Ovary (tissue), 9 donors: ENCODE measurements around the gene CEP104. TPM values are rescaled to one million over a fixed set of nuclear protein-coding genes. Genes with fewer than 3 reads are reported as not detected.

Experiments used
- DNase-seq, 5 donors: peaks; one replicate each; pipeline ENCODE4 v3.0.0-alpha.2; 2019 to 2020
- H3K27ac ChIP-seq, 2 donors: fragments of 200-600 bp; one replicate each; pipeline versions ENCODE4 v1.5.1 to v1.8.0; 2019 to 2022
- H3K27me3 ChIP-seq: fragments of 200-600 bp; one replicate; pipeline ENCODE4 v1.8.0; 2022
- H3K36me3 ChIP-seq: fragments of 200-600 bp; sonication (generic); one replicate; pipeline ENCODE4 v1.5.1; 2019
- H3K4me1 ChIP-seq: one replicate; pipeline ENCODE4 v1.8.1; 2013; ENCODE audit warnings: mild to moderate bottlenecking, moderate library complexity; ENCODE audit not compliant: insufficient read depth
- H3K4me3 ChIP-seq: fragments of 200-600 bp; sonication (generic); one replicate; pipeline ENCODE4 v1.5.1; 2017
- H3K9me3 ChIP-seq, 2 donors: fragments of 200-600 bp in 1 of 2; sonication (generic) in 1 of 2; one replicate each; pipeline versions ENCODE4 v1.5.1 to v1.8.1; 2013 to 2019; ENCODE audit warnings: mild to moderate bottlenecking in 1 of 2, moderate library complexity in 1 of 2
- EP300 ChIP-seq: sonication (generic); formaldehyde crosslinking; IDR thresholded peaks from one replicate; pipeline ENCODE4 v1.6.1; 2017; ENCODE audit warnings: antibody characterized with exemption
- POLR2A ChIP-seq: fragments of 450-650 bp; IDR thresholded peaks from one replicate; pipeline ENCODE4 v1.6.1; 2017; ENCODE audit warnings: antibody characterized with exemption, mild to moderate bottlenecking, moderate library complexity
- WGBS, 3 donors: extraction: QIAGEN DNeasy Blood & Tissue Kit in 1 of 3; methylation state at CpG; one replicate each; pipeline versions ENCODE4 v1.1.5 to v1.1.7; 2013 to 2017; 5-methylcytosine and 5-hydroxymethylcytosine counted together
- intact Hi-C, 4 donors: fragments of 100-400 bp; cut with DNase I; formaldehyde crosslinking; loops; one replicate each; pipeline versions ENCODE4 v1.11.0 to v1.15.1; 2022 to 2023
- polyA plus RNA-seq, 2 donors: library from polyadenylated mRNA; stranded (reverse); fragments of 200-250 nt in 1 of 2; fragments of 350-450 nt in 1 of 2; fragmentation: Illumina TruSeq in 1 of 2; extraction: RNeasy Lipid Tissue Mini Kit (QIAGEN cat#74804) in 1 of 2; gene quantifications; one replicate each; pipeline ENCODE4 v1.2.3, GENCODE V29; 2013 to 2014
- total RNA-seq, 7 donors: library from RNA; depleted of rRNA in 2 of 7; stranded (reverse); fragments of >200 nt in 2 of 7; fragmentation: NEBNext Ultra II Directional in 3 of 7; extraction: Animal tissue kit (Norgen Biotek cat#: 25700) in 3 of 7; gene quantifications; one replicate each; pipeline versions ENCODE4 v1.1.0 to v1.2.4, GENCODE V29; 2016 to 2023
- TF ChIP-seq, protein P1 (sequence below), 3 donors: fragments of 450-650 bp in 2 of 3; fragments of 200-600 bp in 1 of 3; IDR thresholded peaks; one replicate each; pipeline versions ENCODE4 v1.5.1 to v1.8.0; 2016 to 2022; ENCODE audit warnings: antibody characterized with exemption in 3 of 3, mild to moderate bottlenecking in 1 of 3
- donor health status: DM: no; HTN: no; CAD: no; lungs with moderate emphysema.
- donor health status: DM: no; HTN: no; CAD: no.
- donor health status: Bipolar disorder and iron deficiency.
- donor health status: DM: yes; HTN: yes; CAD: no.
- donor health status: DM: no; HTN: no; CAD: no.
- donor health status: DM: yes; HTN: yes; CAD: no.

Gene CEP104
- total and polyA plus RNA-seq, 9 donors, result 7.9 to 40.7 (median 37.6) TPM

- H3K4me1 ChIP-seq, result no peaks in the 10 kb centered on the region
- no peak overlapping the region for H3K4me3 ChIP-seq
- no peaks in the 10 kb centered on the region for H3K36me3 ChIP-seq
- DNase-seq, result no peak
- intact Hi-C loops, result no loop called here
- no peaks in the 10 kb centered on the region for H3K9me3 ChIP-seq
- no peaks in the 10 kb centered on the region for H3K27me3 ChIP-seq
- 89 to 93% (median 90%) methylated on average over 28 of the region's 28 CpGs for WGBS, 3 donors
- H3K27ac ChIP-seq, result no peak overlapping the region
- TF ChIP-seq, protein P1, sequence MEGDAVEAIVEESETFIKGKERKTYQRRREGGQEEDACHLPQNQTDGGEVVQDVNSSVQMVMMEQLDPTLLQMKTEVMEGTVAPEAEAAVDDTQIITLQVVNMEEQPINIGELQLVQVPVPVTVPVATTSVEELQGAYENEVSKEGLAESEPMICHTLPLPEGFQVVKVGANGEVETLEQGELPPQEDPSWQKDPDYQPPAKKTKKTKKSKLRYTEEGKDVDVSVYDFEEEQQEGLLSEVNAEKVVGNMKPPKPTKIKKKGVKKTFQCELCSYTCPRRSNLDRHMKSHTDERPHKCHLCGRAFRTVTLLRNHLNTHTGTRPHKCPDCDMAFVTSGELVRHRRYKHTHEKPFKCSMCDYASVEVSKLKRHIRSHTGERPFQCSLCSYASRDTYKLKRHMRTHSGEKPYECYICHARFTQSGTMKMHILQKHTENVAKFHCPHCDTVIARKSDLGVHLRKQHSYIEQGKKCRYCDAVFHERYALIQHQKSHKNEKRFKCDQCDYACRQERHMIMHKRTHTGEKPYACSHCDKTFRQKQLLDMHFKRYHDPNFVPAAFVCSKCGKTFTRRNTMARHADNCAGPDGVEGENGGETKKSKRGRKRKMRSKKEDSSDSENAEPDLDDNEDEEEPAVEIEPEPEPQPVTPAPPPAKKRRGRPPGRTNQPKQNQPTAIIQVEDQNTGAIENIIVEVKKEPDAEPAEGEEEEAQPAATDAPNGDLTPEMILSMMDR (IDR thresholded peaks at IDR 0.05), result no peak
- TF ChIP-seq POLR2A, result no peak
- TF ChIP-seq EP300, result no peak
These were observed 39.0 kb downstream of the CEP104 start for GRCh38 chr1:3817821-3818597.

GRCh38 chr1:3817138-3817740 is 39.8 kb downstream of the CEP104 start:
- Histone ChIP-seq H3K27ac (no peak overlapping the region), H3K9me3 (no peaks in the 10 kb centered on the region), H3K36me3 (no peaks in the 10 kb centered on the region), H3K4me3 (no peak overlapping the region), H3K4me1 (no peaks in the 10 kb centered on the region), H3K27me3 (no peaks in the 10 kb centered on the region)
- intact Hi-C loops, result no loop called here
- 90 to 92% (median 91%) methylated on average over 17 of the region's 17 CpGs for WGBS, 3 donors
- TF ChIP-seq EP300 (no peak), POLR2A (no peak)
- TF ChIP-seq, protein P1 (IDR thresholded peaks at IDR 0.05), result no peak
- no peak for DNase-seq

DNA sequence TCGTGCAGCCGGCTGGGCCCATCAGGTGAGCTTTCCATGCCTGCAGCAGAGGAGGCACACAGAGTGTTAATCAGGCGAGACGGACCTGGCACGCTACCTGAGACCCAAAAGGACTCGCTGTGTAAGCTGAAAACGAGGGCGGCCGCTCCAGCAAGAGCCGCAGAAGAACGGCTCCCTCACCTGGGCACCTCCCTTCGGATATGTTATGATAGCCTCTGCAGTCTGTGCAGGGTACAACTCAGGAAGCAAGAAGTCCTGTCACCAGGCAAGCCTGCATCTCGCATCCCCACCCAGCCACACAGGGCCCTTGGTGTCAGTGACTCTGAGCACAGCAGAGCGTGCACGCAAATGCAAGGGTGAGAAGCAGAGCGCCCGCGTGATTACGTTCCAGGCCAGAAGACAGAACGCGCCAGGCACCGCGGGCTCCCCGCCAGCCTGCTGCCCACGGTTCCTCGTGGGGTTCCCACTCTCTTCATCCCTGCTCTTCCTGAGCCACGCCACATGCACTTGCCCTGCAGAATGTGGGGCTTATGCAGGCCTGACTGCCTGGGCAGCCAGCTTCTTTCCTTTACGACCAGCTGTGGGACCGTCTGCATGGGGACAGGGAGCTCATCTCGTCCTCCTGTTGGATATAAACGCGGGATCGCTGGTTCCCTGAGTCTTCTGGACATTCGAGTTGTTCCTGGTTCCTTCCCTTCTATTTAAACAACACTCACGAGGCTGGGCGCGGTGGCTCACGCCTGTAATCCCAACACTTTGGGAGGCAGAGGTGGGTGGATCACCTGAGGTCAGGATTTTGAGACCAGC is 40.5 kb downstream of the CEP104 start:
- Histone ChIP-seq H3K9me3 (no peaks in the 10 kb centered on the region), H3K4me1 (no peaks in the 10 kb centered on the region), H3K27me3 (no peaks in the 10 kb centered on the region), H3K27ac (no peak overlapping the region), H3K36me3 (no peaks in the 10 kb centered on the region), H3K4me3 (no peak overlapping the region)
- TF ChIP-seq POLR2A, result no peak
- no peak for TF ChIP-seq EP300
- TF ChIP-seq, protein P1 (IDR thresholded peaks at IDR 0.05), result no peak
- intact Hi-C loops, result no loop called here
- DNase-seq, result no peak
- 87 to 90% (median 89%) methylated on average over 38 of the region's 38 CpGs for WGBS, 3 donors

- no peak for DNase-seq
- Histone ChIP-seq H3K9me3 (no peaks in the 10 kb centered on the region), H3K36me3 (no peaks in the 10 kb centered on the region), H3K4me3 (no peak overlapping the region), H3K27me3 (no peaks in the 10 kb centered on the region), H3K4me1 (no peaks in the 10 kb centered on the region), H3K27ac (no peak overlapping the region)
- TF ChIP-seq, protein P1 (IDR thresholded peaks at IDR 0.05), result no peak
- TF ChIP-seq EP300 (no peak), POLR2A (no peak)
- intact Hi-C loops, result no loop called here
- WGBS, 3 donors, result 85 to 89% (median 89%) methylated on average over 42 of the region's 42 CpGs
These were observed 42.0 kb downstream of the CEP104 start for GRCh38 chr1:3814771-3815561.
